Cardiac muscle cell (in vitro differentiated cells and primary cell): Measurements from ENCODE around the gene SMYD3. TPM values are rescaled to one million over a fixed set of nuclear protein-coding genes. Genes with fewer than 3 reads are reported as not detected.

Source experiments
- DNase-seq, 2 donors: peaks; one replicate each; pipeline versions ENCODE4 v3.0.0 to v3.0.0-alpha.2; 2010 to 2017; ENCODE audit warnings: low read depth in 1 of 2, low spot score in 1 of 2
- H3K27ac ChIP-seq: fragments of 200-600 bp; sonication (generic); 2 replicates; pipeline ENCODE4 v1.5.1; 2016
- H3K27me3 ChIP-seq: fragments of 200-600 bp; sonication (generic); 2 replicates; pipeline ENCODE4 v1.6.0; 2016; ENCODE audit warnings: control low read depth
- H3K36me3 ChIP-seq: fragments of 200-600 bp; sonication (generic); 2 replicates; pipeline ENCODE4 v1.5.1; 2016; ENCODE audit warnings: control low read depth
- H3K4me1 ChIP-seq: fragments of 200-600 bp; sonication (generic); 2 replicates; pipeline ENCODE4 v1.8.1; 2017; ENCODE audit warnings: low read depth, mild to moderate bottlenecking, mixed run types
- H3K4me3 ChIP-seq: fragments of 200-600 bp; sonication (generic); 2 replicates; pipeline ENCODE4 v1.5.1; 2016; ENCODE audit warnings: mild to moderate bottlenecking
- H3K9me3 ChIP-seq: fragments of 200-600 bp; sonication (generic); 2 replicates; pipeline ENCODE4 v1.5.1; 2017; ENCODE audit warnings: low read depth, mild to moderate bottlenecking, control low read depth
- CTCF ChIP-seq: IDR thresholded peaks from 2 replicates; pipeline ENCODE4 v1.5.1; 2012; ENCODE audit warnings: low read depth, mild to moderate bottlenecking, low read length
- polyA plus RNA-seq: library from polyadenylated mRNA; unstranded; fragments of >200 nt; fragmentation: Nextera tagmentation; extraction: Ambion mirVana; gene quantifications from 2 replicates; pipeline ENCODE4 v1.2.1, GENCODE V29; 2016
- total RNA-seq: library from RNA; depleted of rRNA; stranded (reverse); fragments of >200 nt; gene quantifications from 2 replicates; pipeline ENCODE4 v1.2.3, GENCODE V29; 2016

Gene SMYD3
- total and polyA plus RNA-seq, 2 experiments from 2014 or later: 47.2 to 50.8 TPM

- Histone ChIP-seq H3K36me3 (no peaks in the 10 kb centered on the region), H3K4me3 (no peak overlapping the region), H3K4me1 (peaks cover 10% of the 10 kb centered on the region), H3K9me3 (no peaks in the 10 kb centered on the region), H3K27ac (no peak overlapping the region), H3K27me3 (no peaks in the 10 kb centered on the region)
- peak in 1 of 2 donors; percentile 79 for DNase-seq
- TF ChIP-seq CTCF: no peak
These were observed 635.2 kb downstream of the SMYD3 start for GRCh38 chr1:245871915-245872314.

GRCh38 chr1:245871191-245871590 is 635.9 kb downstream of the SMYD3 start:
- Histone ChIP-seq H3K36me3 (no peaks in the 10 kb centered on the region), H3K4me1 (peaks cover 10% of the 10 kb centered on the region), H3K9me3 (no peaks in the 10 kb centered on the region), H3K4me3 (no peak overlapping the region), H3K27ac (no peak overlapping the region), H3K27me3 (no peaks in the 10 kb centered on the region)
- no peak for TF ChIP-seq CTCF
- no peak for DNase-seq

- no peaks in the 10 kb centered on the region for H3K36me3 ChIP-seq
- H3K27ac ChIP-seq: no peak overlapping the region
- H3K27me3 ChIP-seq: no peaks in the 10 kb centered on the region
- no peak overlapping the region for H3K4me3 ChIP-seq
- TF ChIP-seq CTCF: no peak
- H3K4me1 ChIP-seq: peaks cover 8% of the 10 kb centered on the region
- no peaks in the 10 kb centered on the region for H3K9me3 ChIP-seq
- DNase-seq: no peak
These were observed 636.4 kb downstream of the SMYD3 start for GRCh38 chr1:245870698-245871097.

GRCh38 chr1:245869847-245870246 is 637.2 kb downstream of the SMYD3 start:
- no peak for TF ChIP-seq CTCF
- H3K4me1 ChIP-seq: no peaks in the 10 kb centered on the region
- no peak overlapping the region for H3K4me3 ChIP-seq
- H3K27me3 ChIP-seq: no peaks in the 10 kb centered on the region
- H3K36me3 ChIP-seq: no peaks in the 10 kb centered on the region
- H3K27ac ChIP-seq: no peak overlapping the region
- no peaks in the 10 kb centered on the region for H3K9me3 ChIP-seq
- DNase-seq: no peak

- Histone ChIP-seq H3K4me3 (no peak overlapping the region), H3K36me3 (no peaks in the 10 kb centered on the region), H3K4me1 (peaks cover 5% of the 10 kb centered on the region), H3K27me3 (no peaks in the 10 kb centered on the region), H3K27ac (no peak overlapping the region), H3K9me3 (no peaks in the 10 kb centered on the region)
- DNase-seq: no peak
- no peak for TF ChIP-seq CTCF
These were observed 639.3 kb downstream of the SMYD3 start for GRCh38 chr1:245867738-245868137.

- Histone ChIP-seq H3K9me3 (no peaks in the 10 kb centered on the region), H3K36me3 (no peaks in the 10 kb centered on the region), H3K4me3 (no peak overlapping the region), H3K27me3 (no peaks in the 10 kb centered on the region), H3K4me1 (peaks cover 16% of the 10 kb centered on the region), H3K27ac (no peak overlapping the region)
- no peak for TF ChIP-seq CTCF
- DNase-seq: no peak
These were observed 642.2 kb downstream of the SMYD3 start for GRCh38 chr1:245864872-245865271.
